Neural progenitor cell (in vitro differentiated cells): ENCODE data around the gene WDR27. TPM values are rescaled to one million over a fixed set of nuclear protein-coding genes. Genes with fewer than 3 reads are reported as not detected.

ENCODE experiments used
- DNase-seq: peaks from one replicate; pipeline ENCODE4 v3.0.0-alpha.2; 2016; ENCODE audit warnings: low spot score
- H2AFZ ChIP-seq: fragments of 200-600 bp; sonication (generic); replicated peaks from 2 replicates; pipeline ENCODE4 v1.6.1; 2016; ENCODE audit warnings: antibody characterized with exemption
- H3F3A ChIP-seq: fragments of 200-600 bp; sonication (generic); 2 replicates; pipeline ENCODE4 v1.6.1; 2016; ENCODE audit warnings: antibody characterized with exemption, low read depth
- H3K27ac ChIP-seq: fragments of 200-600 bp; sonication (generic); 2 replicates; pipeline ENCODE4 v1.5.1; 2016; ENCODE audit warnings: mild to moderate bottlenecking
- H3K27me3 ChIP-seq: fragments of 200-600 bp; sonication (generic); 2 replicates; pipeline ENCODE4 v1.6.1; 2016; ENCODE audit warnings: mild to moderate bottlenecking, moderate library complexity
- H3K36me3 ChIP-seq: fragments of 200-600 bp; sonication (generic); 2 replicates; pipeline ENCODE4 v1.5.1; 2016
- H3K4me1 ChIP-seq: fragments of 200-600 bp; sonication (generic); 2 replicates; pipeline ENCODE4 v1.6.1; 2016; ENCODE audit warnings: mixed run types
- H3K4me2 ChIP-seq: fragments of 200-600 bp; sonication (generic); 2 replicates; pipeline ENCODE4 v1.6.1; 2016
- H3K4me3 ChIP-seq: fragments of 200-600 bp; sonication (generic); 2 replicates; pipeline ENCODE4 v1.5.1; 2016
- H3K79me2 ChIP-seq: fragments of 200-600 bp; sonication (generic); 2 replicates; pipeline ENCODE4 v1.6.1; 2016; ENCODE audit warnings: low read depth
- H3K9ac ChIP-seq: fragments of 200-600 bp; sonication (generic); 2 replicates; pipeline ENCODE4 v1.6.1; 2016
- H3K9me3 ChIP-seq: fragments of 200-600 bp; sonication (generic); 2 replicates; pipeline ENCODE4 v1.5.1; 2016; ENCODE audit warnings: low read depth
- H4K20me1 ChIP-seq: fragments of 200-600 bp; sonication (generic); 2 replicates; pipeline ENCODE4 v1.6.1; 2016; ENCODE audit warnings: low read depth
- H3K27ac Mint-ChIP-seq: 3 replicates; pipeline ENCODE4 v1.8.0; 2021; ENCODE audit warnings: mixed read lengths
- H3K27me3 Mint-ChIP-seq: 2 replicates; pipeline ENCODE4 v1.8.0; 2022; ENCODE audit warnings: low read depth, mild to moderate bottlenecking, inconsistent platforms, moderate library complexity, mixed read lengths; ENCODE audit not compliant: insufficient read depth
- H3K36me3 Mint-ChIP-seq: 3 replicates; pipeline ENCODE4 v1.8.0; 2021; ENCODE audit warnings: mixed read lengths
- H3K4me1 Mint-ChIP-seq: 3 replicates; pipeline ENCODE4 v1.8.0; 2021; ENCODE audit warnings: mixed read lengths
- H3K4me3 Mint-ChIP-seq: 3 replicates; pipeline ENCODE4 v1.8.0; 2021; ENCODE audit warnings: mild to moderate bottlenecking, moderate library complexity, mixed read lengths
- H3K9me3 Mint-ChIP-seq: 3 replicates; pipeline ENCODE4 v1.8.0; 2020; ENCODE audit warnings: mixed read lengths
- CTCF ChIP-seq: fragments of 200-600 bp; sonication (generic); IDR thresholded peaks from 2 replicates; pipeline ENCODE4 v1.5.1; 2017; ENCODE audit warnings: antibody characterized with exemption, mild to moderate bottlenecking
- EZH2 ChIP-seq: fragments of 200-600 bp; sonication (generic); IDR thresholded peaks from 2 replicates; pipeline ENCODE4 v1.6.1; 2017; ENCODE audit warnings: antibody characterized with exemption, mild to moderate bottlenecking, moderate library complexity
- EZH2phosphoT487 ChIP-seq: fragments of 200-600 bp; sonication (generic); IDR thresholded peaks from 2 replicates; pipeline ENCODE4 v1.6.1; 2017; ENCODE audit warnings: antibody characterized with exemption
- total RNA-seq: library from RNA; depleted of rRNA; stranded (reverse); fragments of >200 nt; gene quantifications from 2 replicates; pipeline ENCODE4 v1.2.3, GENCODE V29; 2015; ENCODE audit warnings: low replicate concordance

WDR27 gene
- total RNA-seq, 1 donor from 2014 or later = 69.0 TPM

- Histone ChIP-seq H2AFZ (no peak overlapping the region), H3F3A (peaks cover 31% of the 10 kb centered on the region), H3K27me3 (no peaks in the 10 kb centered on the region), H3K79me2 (peaks cover 61% of the 10 kb centered on the region), H3K9ac (no peak overlapping the region), H3K36me3 (no peaks in the 10 kb centered on the region), H3K4me2 (no peak overlapping the region), H3K4me3 (peak overlapping the region; percentile 42), H3K9me3 (no peaks in the 10 kb centered on the region), H3K4me1 (peaks cover 31% of the 10 kb centered on the region), H3K27ac (peak overlapping the region; percentile 98), H4K20me1 (peaks cover 47% of the 10 kb centered on the region)
- Mint-ChIP-seq H3K4me3 (peak overlapping the region; percentile 78), H3K36me3 (no peaks in the 10 kb centered on the region), H3K4me1 (peaks cover 34% of the 10 kb centered on the region), H3K9me3 (peaks cover 2% of the 10 kb centered on the region), H3K27ac (no peak overlapping the region), H3K27me3 (peaks cover 11% of the 10 kb centered on the region)
- peak; percentile 89 for DNase-seq
- TF ChIP-seq EZH2 = no peak
- TF ChIP-seq CTCF = no peak
- no peak for TF ChIP-seq EZH2phosphoT487
These were observed 22.2 kb upstream of the WDR27 start for GRCh38 chr6:169723991-169724493.

- H3K4me1 Mint-ChIP-seq = peaks cover 34% of the 10 kb centered on the region
- peak overlapping the region; percentile 5 for H3K27ac Mint-ChIP-seq
- peaks cover 2% of the 10 kb centered on the region for H3K9me3 Mint-ChIP-seq
- peak overlapping the region; percentile 3 for H2AFZ ChIP-seq
- peaks cover 68% of the 10 kb centered on the region for H3K79me2 ChIP-seq
- H3K4me2 ChIP-seq = peak overlapping the region; percentile 98
- no peaks in the 10 kb centered on the region for H3K9me3 ChIP-seq
- peak overlapping the region; percentile 93 for H3K4me3 ChIP-seq
- H3K27me3 Mint-ChIP-seq = peaks cover 11% of the 10 kb centered on the region
- peaks cover 31% of the 10 kb centered on the region for H3F3A ChIP-seq
- peaks cover 52% of the 10 kb centered on the region for H4K20me1 ChIP-seq
- TF ChIP-seq EZH2phosphoT487 (no peak), CTCF (no peak), EZH2 (no peak)
- peaks cover 31% of the 10 kb centered on the region for H3K4me1 ChIP-seq
- peak; percentile 81 for DNase-seq
- peak overlapping the region; percentile 91 for H3K4me3 Mint-ChIP-seq
- H3K9ac ChIP-seq = peak overlapping the region; percentile 66
- H3K36me3 Mint-ChIP-seq = no peaks in the 10 kb centered on the region
- no peaks in the 10 kb centered on the region for H3K27me3 ChIP-seq
- no peaks in the 10 kb centered on the region for H3K36me3 ChIP-seq
- H3K27ac ChIP-seq = peak overlapping the region; percentile 7
These were observed 21.5 kb upstream of the WDR27 start for GRCh38 chr6:169723200-169723909.

GRCh38 chr6:169722362-169723199 is 20.8 kb upstream of the WDR27 start:
- peaks cover 11% of the 10 kb centered on the region for H3K27me3 Mint-ChIP-seq
- Histone ChIP-seq H3K36me3 (peaks cover 7% of the 10 kb centered on the region), H3K4me3 (peak overlapping the region; percentile 93), H3K27me3 (no peaks in the 10 kb centered on the region), H3K79me2 (peaks cover 76% of the 10 kb centered on the region), H3K4me2 (peak overlapping the region; percentile 98), H3K4me1 (peaks cover 31% of the 10 kb centered on the region), H3K9ac (peak overlapping the region; percentile 66), H3K9me3 (no peaks in the 10 kb centered on the region), H3F3A (peaks cover 31% of the 10 kb centered on the region), H3K27ac (no peak overlapping the region), H2AFZ (no peak overlapping the region), H4K20me1 (peaks cover 52% of the 10 kb centered on the region)
- peaks cover 2% of the 10 kb centered on the region for H3K9me3 Mint-ChIP-seq
- H3K36me3 Mint-ChIP-seq = no peaks in the 10 kb centered on the region
- peak; percentile 68 for DNase-seq
- peaks cover 34% of the 10 kb centered on the region for H3K4me1 Mint-ChIP-seq
- peak overlapping the region; percentile 5 for H3K27ac Mint-ChIP-seq
- peak overlapping the region; percentile 91 for H3K4me3 Mint-ChIP-seq
- TF ChIP-seq EZH2phosphoT487 (peak; percentile 11), CTCF (no peak)
